Endothelial cell of umbilical vein (primary cell): ENCODE measurements around the gene NMB. TPM values are rescaled to one million over a fixed set of nuclear protein-coding genes. Genes with fewer than 3 reads are reported as not detected.

Experiments
- BruUV-seq: library from RNA; stranded (reverse); fragments of 400-500 nt; replicated peaks from 2 replicates; lab custom pipeline; 2021; lab: Mats Ljungman, UMichigan
- CTCF ChIA-PET: fragments of 300-600, 350-600 bp; sonication (Branson Sonifier 250); formaldehyde crosslinking; loops from one replicate; lab custom pipeline; 2021; ENCODE audit warnings: antibody characterized with exemption, inconsistent platforms; lab: Charles Lee
- POLR2A ChIA-PET: fragments of 300-600, 350-600 bp; sonication (Branson Sonifier 250); formaldehyde crosslinking; loops from one replicate; lab custom pipeline; 2021; ENCODE audit warnings: antibody characterized with exemption, inconsistent platforms; lab: Charles Lee
- DNase-seq: peaks from one replicate; pipeline ENCODE4 v3.0.0-alpha.2; 2011; ENCODE audit warnings: low read depth, low spot score
- FAIRE-seq: peaks from 2 replicates; lab custom pipeline; 2011; peaks lifted over from hg19 to GRCh38; lab: Jason Lieb, UNC
- H2AFZ ChIP-seq: 2 replicates; pipeline ENCODE4 v1.6.0; 2012; ENCODE audit warnings: low read depth, low read length, control low read depth, inconsistent platforms
- H3K27ac ChIP-seq: 2 replicates; pipeline ENCODE4 v1.5.1; 2011; ENCODE audit warnings: low read depth, mild to moderate bottlenecking, control low read depth, low read length, moderate library complexity; ENCODE audit not compliant: insufficient read depth
- H3K27me3 ChIP-seq, 2 experiments: 2 replicates each; pipeline versions ENCODE4 v1.6.0 to v1.6.1; 2011; ENCODE audit warnings: low read length in 2 of 2, mixed read lengths in 1 of 2; ENCODE audit not compliant: control insufficient read depth in 2 of 2, insufficient read depth in 2 of 2
- H3K36me3 ChIP-seq, 2 experiments: 2 replicates in 1 of 2; 3 replicates in 1 of 2; pipeline ENCODE4 v1.5.1; 2011; ENCODE audit warnings: low read length in 2 of 2, mild to moderate bottlenecking in 1 of 2, moderate library complexity in 1 of 2; ENCODE audit not compliant: control insufficient read depth in 2 of 2, insufficient read depth in 2 of 2; ENCODE audit errors: extremely low read depth in 1 of 2
- H3K4me1 ChIP-seq: 3 replicates; pipeline ENCODE4 v1.5.1; 2011; ENCODE audit warnings: mild to moderate bottlenecking, low read length; ENCODE audit not compliant: control insufficient read depth, insufficient read depth; ENCODE audit errors: extremely low read depth
- H3K4me2 ChIP-seq: 2 replicates; pipeline ENCODE4 v1.6.1; 2011; ENCODE audit warnings: low read length, control low read depth, mixed read lengths; ENCODE audit not compliant: insufficient read depth
- H3K4me3 ChIP-seq, 3 experiments: fragments of 200-600 bp in 1 of 3; sonication (generic), shearing (Covaris generic) in 1 of 3; replicated peaks in 1 of 3; 2 replicates each; pipeline ENCODE4 v1.5.1; 2011 to 2016; ENCODE audit warnings: control low read depth in 3 of 3, low read length in 3 of 3, mild to moderate bottlenecking in 2 of 3, inconsistent platforms in 1 of 3, low read depth in 1 of 3, moderate library complexity in 1 of 3; ENCODE audit not compliant: insufficient read depth in 1 of 3
- H3K79me2 ChIP-seq: 2 replicates; pipeline ENCODE4 v1.6.0; 2012; ENCODE audit warnings: low read length, inconsistent platforms; ENCODE audit not compliant: control insufficient read depth, insufficient read depth
- H3K9ac ChIP-seq: replicated peaks from 2 replicates; pipeline ENCODE3; 2011; ENCODE audit warnings: low read length, control low read depth; ENCODE audit not compliant: insufficient read depth; ENCODE audit errors: extremely low read depth
- H3K9me1 ChIP-seq: replicated peaks from 3 replicates; pipeline ENCODE4 v1.6.0; 2011; ENCODE audit warnings: mild to moderate bottlenecking, low read length; ENCODE audit not compliant: control insufficient read depth, insufficient read depth; ENCODE audit errors: extremely low read depth
- H3K9me3 ChIP-seq: replicated peaks from 2 replicates; pipeline ENCODE4 v1.5.1; 2012; ENCODE audit warnings: low read length, inconsistent platforms; ENCODE audit not compliant: control insufficient read depth, insufficient read depth
- H4K20me1 ChIP-seq: replicated peaks from 2 replicates; pipeline ENCODE3; 2011; ENCODE audit warnings: mild to moderate bottlenecking, low read length; ENCODE audit not compliant: control insufficient read depth, insufficient read depth; ENCODE audit errors: extremely low read depth
- CTCF ChIP-seq, 2 donors: IDR thresholded peaks; 1 replicate in 1 of 2; 2 replicates in 1 of 2; pipeline ENCODE4 v1.5.1; 2011; ENCODE audit warnings: low read length in 2 of 2, mild to moderate bottlenecking in 2 of 2, moderate library complexity in 2 of 2, control low read depth in 1 of 2, inconsistent platforms in 1 of 2, low read depth in 1 of 2; ENCODE audit not compliant: insufficient read depth in 1 of 2; ENCODE audit errors: extremely low read depth in 1 of 2
- EZH2 ChIP-seq: IDR thresholded peaks from 2 replicates; pipeline ENCODE4 v1.6.1; 2012; ENCODE audit warnings: borderline replicate concordance, low read depth, mild to moderate bottlenecking, moderate library complexity, low read length, inconsistent platforms; ENCODE audit not compliant: severe bottlenecking
- FOS ChIP-seq: IDR thresholded peaks from 2 replicates; pipeline ENCODE4 v1.6.1; 2011; ENCODE audit warnings: mild to moderate bottlenecking, low read length, moderate library complexity, borderline replicate concordance; ENCODE audit not compliant: insufficient read depth
- GATA2 ChIP-seq: IDR thresholded peaks from 2 replicates; pipeline ENCODE4 v1.7.0; 2011; ENCODE audit warnings: low read depth, mild to moderate bottlenecking, moderate library complexity, mixed read lengths, low read length; ENCODE audit not compliant: insufficient read length, insufficient read depth
- JUN ChIP-seq: IDR thresholded peaks from 2 replicates; pipeline ENCODE4 v1.6.1; 2011; ENCODE audit warnings: borderline replicate concordance, low read depth; ENCODE audit not compliant: insufficient read length, insufficient read depth
- MAX ChIP-seq: IDR thresholded peaks from 2 replicates; pipeline ENCODE4 v1.6.1; 2011; ENCODE audit not compliant: insufficient read depth, insufficient read length
- MYC ChIP-seq: IDR thresholded peaks from one replicate; pipeline ENCODE4 v1.6.1; 2011; ENCODE audit warnings: mild to moderate bottlenecking, low read depth, low read length
- POLR2A ChIP-seq: IDR thresholded peaks from 2 replicates; pipeline ENCODE4 v1.6.1; 2012; ENCODE audit warnings: low read depth, mild to moderate bottlenecking, control low read depth, low read length
- POLR2AphosphoS5 ChIP-seq: IDR thresholded peaks from 2 replicates; pipeline ENCODE4 v1.6.1; 2012; ENCODE audit warnings: low read depth, mild to moderate bottlenecking, control low read depth, low read length, moderate library complexity; ENCODE audit not compliant: insufficient read depth
- dilution Hi-C: fragments of 300-500 bp; cut with MboI; formaldehyde crosslinking; loops from one replicate; pipeline ENCODE4 v1.15.0; 2019; ENCODE audit warnings: low sequenced_read_pairs; ENCODE audit not compliant: extremely low pct_ligation_motif_present
- intact Hi-C: fragments of 100-400 bp; cut with micrococcal nuclease; formaldehyde crosslinking; loops from one replicate; pipeline ENCODE4 v1.10.0; 2022
- polyA plus RNA-seq, 4 experiments: library from polyadenylated mRNA; depleted of rRNA in 3 of 4; stranded (reverse) in 3 of 4; unstranded in 1 of 4; fragments of >200 nt; gene quantifications; 2 replicates each; pipeline versions ENCODE4 v1.2.1 to v1.2.3, GENCODE V29; 2011 to 2012; ENCODE audit warnings: missing spikeins in 1 of 4
- total RNA-seq: library from RNA; stranded (reverse); gene quantifications from 2 replicates; pipeline ENCODE4 v1.2.3, GENCODE V29; 2021

NMB gene
- total and polyA plus RNA-seq, 2 donors (not counting 3 experiments of a cell fraction or from before 2014, with no cell fraction given) = 7.8 to 9.8 TPM

GRCh38 chr15:84684092-84684491, 26.1 kb upstream of the NMB start:
- no peak overlapping the region for H3K4me2 ChIP-seq
- H3K27ac ChIP-seq = no peak overlapping the region
- FAIRE-seq = no peak
- no TSS peak for BruUV-seq
- H3K36me3 ChIP-seq = peaks cover 7 to 12% of the 10 kb centered on the region in 2 experiments
- H3K9ac ChIP-seq = no peak overlapping the region
- H4K20me1 ChIP-seq = no peaks in the 10 kb centered on the region
- dilution Hi-C loops (no loop called here), intact Hi-C loops (no loop called here)
- TF ChIP-seq GATA2 = no peak
- no peak for TF ChIP-seq POLR2A
- TF ChIP-seq POLR2AphosphoS5 = no peak
- TF ChIP-seq JUN = no peak
- TF ChIP-seq MAX = no peak
- no peak for TF ChIP-seq CTCF (IDR thresholded peaks at IDR 0.05; ENCODE audit: extremely low read depth in 1 of 2, insufficient read depth in 1 of 2, low read depth in 1 of 2, low read length in 2 of 2)
- TF ChIP-seq MYC = no peak
- no peak for TF ChIP-seq FOS
- TF ChIP-seq EZH2 = no peak
- H3K27me3 ChIP-seq = no peaks in the 10 kb centered on the region
- DNase-seq = no peak
- no peak overlapping the region for H2AFZ ChIP-seq
- CTCF ChIA-PET = no interaction called here
- no peak overlapping the region for H3K4me3 ChIP-seq
- no peaks in the 10 kb centered on the region for H3K9me1 ChIP-seq
- POLR2A ChIA-PET = no interaction called here
- H3K9me3 ChIP-seq = no peaks in the 10 kb centered on the region
- H3K79me2 ChIP-seq = peaks cover 7% of the 10 kb centered on the region
- peaks cover 6% of the 10 kb centered on the region for H3K4me1 ChIP-seq
